Measurements from ENCODE around the gene IL1A. TPM values are rescaled to one million over a fixed set of nuclear protein-coding genes. Genes with fewer than 3 reads are reported as not detected.

IL1A gene
- total and polyA plus RNA-seq, 2 donors (not counting 3 experiments of a cell fraction or from before 2014, with no cell fraction given), result 0.29 to 1.4 TPM

DNA sequence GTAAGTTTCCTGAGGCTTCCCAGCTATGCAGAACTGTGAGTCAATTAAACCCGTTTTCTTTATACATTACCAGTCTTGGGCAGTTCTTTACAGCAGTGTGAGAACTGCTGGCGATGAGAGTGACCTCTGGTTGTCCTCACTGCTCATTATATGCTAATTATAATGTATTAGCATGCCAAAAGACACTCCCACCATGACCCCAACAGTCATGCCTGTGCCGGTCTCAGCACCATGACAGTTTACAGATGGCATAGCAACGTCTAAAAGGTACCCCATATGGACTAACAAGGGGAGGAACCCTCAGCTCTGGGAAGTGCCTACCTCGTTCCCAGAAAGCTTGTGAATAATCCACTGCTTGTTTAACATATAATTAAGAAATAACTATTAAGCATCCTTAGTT, 8.1 kb upstream of the IL1A start:
- H3K79me2 ChIP-seq (ENCODE audit: control insufficient read depth, insufficient read depth, low read length), result no peaks in the 10 kb centered on the region
- no peak overlapping the region for H3K4me3 ChIP-seq (replicated peaks in 1 of 3; ENCODE audit: insufficient read depth in 1 of 3, low read depth in 1 of 3, low read length in 3 of 3)
- H3K9me3 ChIP-seq (replicated peaks; ENCODE audit: control insufficient read depth, insufficient read depth, low read length), result no peaks in the 10 kb centered on the region
- H4K20me1 ChIP-seq (replicated peaks; ENCODE audit: control insufficient read depth, extremely low read depth, insufficient read depth, low read length), result no peaks in the 10 kb centered on the region
- dilution Hi-C loops (cut with MboI; ENCODE audit: extremely low pct_ligation_motif_present, low sequenced_read_pairs), result no loop called here
- intact Hi-C loops (cut with micrococcal nuclease), result no loop called here
- no peak for TF ChIP-seq POLR2A (IDR thresholded peaks at IDR 0.05; ENCODE audit: low read depth, low read length)
- TF ChIP-seq, protein P1, sequence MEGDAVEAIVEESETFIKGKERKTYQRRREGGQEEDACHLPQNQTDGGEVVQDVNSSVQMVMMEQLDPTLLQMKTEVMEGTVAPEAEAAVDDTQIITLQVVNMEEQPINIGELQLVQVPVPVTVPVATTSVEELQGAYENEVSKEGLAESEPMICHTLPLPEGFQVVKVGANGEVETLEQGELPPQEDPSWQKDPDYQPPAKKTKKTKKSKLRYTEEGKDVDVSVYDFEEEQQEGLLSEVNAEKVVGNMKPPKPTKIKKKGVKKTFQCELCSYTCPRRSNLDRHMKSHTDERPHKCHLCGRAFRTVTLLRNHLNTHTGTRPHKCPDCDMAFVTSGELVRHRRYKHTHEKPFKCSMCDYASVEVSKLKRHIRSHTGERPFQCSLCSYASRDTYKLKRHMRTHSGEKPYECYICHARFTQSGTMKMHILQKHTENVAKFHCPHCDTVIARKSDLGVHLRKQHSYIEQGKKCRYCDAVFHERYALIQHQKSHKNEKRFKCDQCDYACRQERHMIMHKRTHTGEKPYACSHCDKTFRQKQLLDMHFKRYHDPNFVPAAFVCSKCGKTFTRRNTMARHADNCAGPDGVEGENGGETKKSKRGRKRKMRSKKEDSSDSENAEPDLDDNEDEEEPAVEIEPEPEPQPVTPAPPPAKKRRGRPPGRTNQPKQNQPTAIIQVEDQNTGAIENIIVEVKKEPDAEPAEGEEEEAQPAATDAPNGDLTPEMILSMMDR (IDR thresholded peaks at IDR 0.05; ENCODE audit: extremely low read depth in 1 of 2, insufficient read depth in 1 of 2, low read depth in 1 of 2, low read length in 2 of 2), result no peak
- TF ChIP-seq, protein P2, sequence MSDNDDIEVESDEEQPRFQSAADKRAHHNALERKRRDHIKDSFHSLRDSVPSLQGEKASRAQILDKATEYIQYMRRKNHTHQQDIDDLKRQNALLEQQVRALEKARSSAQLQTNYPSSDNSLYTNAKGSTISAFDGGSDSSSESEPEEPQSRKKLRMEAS (IDR thresholded peaks at IDR 0.05; ENCODE audit: insufficient read depth, insufficient read length), result no peak
- ChIA-PET CTCF (interaction anchor here (0.7 kb wide), 1 partner anchor 11 kb away, joined by 3 read pairs; no protein-coding TSS in a partner anchor), POLR2A (no interaction called here)
- no TSS peak for BruUV-seq (replicated peaks)
- no peaks in the 10 kb centered on the region for H3K9me1 ChIP-seq (replicated peaks; ENCODE audit: control insufficient read depth, extremely low read depth, insufficient read depth, low read length)
- H3K4me1 ChIP-seq (ENCODE audit: control insufficient read depth, extremely low read depth, insufficient read depth, low read length), result peaks cover 25% of the 10 kb centered on the region
- no peak overlapping the region for H3K4me2 ChIP-seq (ENCODE audit: insufficient read depth, low read length)
- FAIRE-seq (no peak), DNase-seq (ENCODE audit: low read depth, low spot score) (no peak)
- H3K36me3 ChIP-seq (ENCODE audit: control insufficient read depth in 2 of 2, extremely low read depth in 1 of 2, insufficient read depth in 2 of 2, low read length in 2 of 2), result no peaks in the 10 kb centered on the region
- H3K27ac ChIP-seq (ENCODE audit: insufficient read depth, low read depth, low read length), result no peak overlapping the region
- H3K9ac ChIP-seq (replicated peaks; ENCODE audit: extremely low read depth, insufficient read depth, low read length), result no peak overlapping the region
- no peak overlapping the region for H2AFZ ChIP-seq (ENCODE audit: low read depth, low read length)
- H3K27me3 ChIP-seq (ENCODE audit: control insufficient read depth in 2 of 2, insufficient read depth in 2 of 2, low read length in 2 of 2), result no peaks in the 10 kb centered on the region

DNA sequence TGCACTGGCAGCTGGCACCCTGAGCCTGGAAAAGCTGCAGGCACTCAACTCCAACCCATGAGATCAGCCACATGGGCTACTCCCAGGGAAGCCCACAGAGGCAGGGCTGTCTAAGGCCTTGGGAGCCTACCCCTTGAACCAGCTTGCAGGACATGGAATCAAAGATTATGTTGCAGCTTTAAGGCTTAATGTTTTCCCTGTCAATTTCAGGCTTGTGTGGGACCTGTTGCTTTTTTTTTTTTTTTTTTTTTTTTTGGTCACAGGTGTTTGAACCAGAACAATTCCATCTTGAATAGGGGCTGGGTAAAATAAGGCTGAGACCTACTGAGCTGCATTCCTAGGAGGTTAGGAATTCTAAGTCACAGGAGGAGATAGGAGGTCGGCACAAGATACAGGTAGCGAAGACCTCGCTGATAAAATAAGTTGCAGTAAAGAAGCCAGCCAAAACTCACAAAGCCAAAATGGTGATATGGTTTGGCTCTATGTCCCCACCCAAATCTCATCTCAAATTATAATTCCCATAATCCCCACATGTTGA, 7.5 kb upstream of the IL1A start:
- Histone ChIP-seq H3K4me3 (replicated peaks in 1 of 3; ENCODE audit: insufficient read depth in 1 of 3, low read depth in 1 of 3, low read length in 3 of 3) (no peak overlapping the region), H3K9ac (replicated peaks; ENCODE audit: extremely low read depth, insufficient read depth, low read length) (no peak overlapping the region), H3K9me1 (replicated peaks; ENCODE audit: control insufficient read depth, extremely low read depth, insufficient read depth, low read length) (no peaks in the 10 kb centered on the region), H3K4me1 (ENCODE audit: control insufficient read depth, extremely low read depth, insufficient read depth, low read length) (peaks cover 31% of the 10 kb centered on the region), H3K36me3 (ENCODE audit: control insufficient read depth in 2 of 2, extremely low read depth in 1 of 2, insufficient read depth in 2 of 2, low read length in 2 of 2) (no peaks in the 10 kb centered on the region), H3K9me3 (replicated peaks; ENCODE audit: control insufficient read depth, insufficient read depth, low read length) (no peaks in the 10 kb centered on the region), H3K79me2 (ENCODE audit: control insufficient read depth, insufficient read depth, low read length) (no peaks in the 10 kb centered on the region), H2AFZ (ENCODE audit: low read depth, low read length) (no peak overlapping the region), H3K27ac (ENCODE audit: insufficient read depth, low read depth, low read length) (no peak overlapping the region), H3K27me3 (ENCODE audit: control insufficient read depth in 2 of 2, insufficient read depth in 2 of 2, low read length in 2 of 2) (no peaks in the 10 kb centered on the region), H3K4me2 (ENCODE audit: insufficient read depth, low read length) (no peak overlapping the region), H4K20me1 (replicated peaks; ENCODE audit: control insufficient read depth, extremely low read depth, insufficient read depth, low read length) (no peaks in the 10 kb centered on the region)
- intact Hi-C loops (cut with micrococcal nuclease) (no loop called here), dilution Hi-C loops (cut with MboI; ENCODE audit: extremely low pct_ligation_motif_present, low sequenced_read_pairs) (no loop called here)
- DNase-seq (ENCODE audit: low read depth, low spot score) (no peak), FAIRE-seq (no peak)
- CTCF ChIA-PET, result interaction anchor here (0.7 kb wide), 1 partner anchor 11 kb away, joined by 3 read pairs; no protein-coding TSS in a partner anchor
- no peak for TF ChIP-seq JUN (IDR thresholded peaks at IDR 0.05; ENCODE audit: borderline replicate concordance, insufficient read depth, insufficient read length, low read depth)
- no peak for TF ChIP-seq EZH2 (IDR thresholded peaks at IDR 0.05; ENCODE audit: borderline replicate concordance, low read depth, low read length, severe bottlenecking)
- TF ChIP-seq MYC (IDR thresholded peaks at IDR 0.05; ENCODE audit: low read depth, low read length), result no peak
- no peak for TF ChIP-seq POLR2A (IDR thresholded peaks at IDR 0.05; ENCODE audit: low read depth, low read length)
- TF ChIP-seq, protein P2 (IDR thresholded peaks at IDR 0.05; ENCODE audit: insufficient read depth, insufficient read length), result no peak
- no peak for TF ChIP-seq GATA2 (IDR thresholded peaks at IDR 0.05; ENCODE audit: insufficient read depth, insufficient read length, low read depth, low read length)
- TF ChIP-seq, protein P1 (IDR thresholded peaks at IDR 0.05; ENCODE audit: extremely low read depth in 1 of 2, insufficient read depth in 1 of 2, low read depth in 1 of 2, low read length in 2 of 2), result no peak
- TF ChIP-seq FOS (IDR thresholded peaks at IDR 0.05; ENCODE audit: borderline replicate concordance, insufficient read depth, low read length), result no peak
- no peak for TF ChIP-seq POLR2AphosphoS5 (IDR thresholded peaks at IDR 0.05; ENCODE audit: insufficient read depth, low read depth, low read length)
- POLR2A ChIA-PET, result no interaction called here
- no TSS peak for BruUV-seq (replicated peaks)

All from endothelial cell of umbilical vein (primary cell).